Effector CD4-positive, alpha-beta T cell (primary cell): ENCODE data around the gene ABHD17A.
A peak's percentile ranks its signal among the peaks of the same experiment; 100 is the strongest.
"Not testable (repeated sequence)": the region's sequence is repeated elsewhere in the genome, so short reads cannot be mapped to it uniquely, and the experiment has no call there.

Experiments used
- DNase-seq: peaks from one replicate; pipeline ENCODE4 v3.0.0-alpha.2; 2020

Gene ABHD17A

GRCh38 chr19:1909761-1910080 lies 24.4 kb upstream of the ABHD17A start:
- DNase-seq = no peak

GRCh38 chr19:1908364-1908678 lies 23.0 kb upstream of the ABHD17A start:
- no peak for DNase-seq

DNA sequence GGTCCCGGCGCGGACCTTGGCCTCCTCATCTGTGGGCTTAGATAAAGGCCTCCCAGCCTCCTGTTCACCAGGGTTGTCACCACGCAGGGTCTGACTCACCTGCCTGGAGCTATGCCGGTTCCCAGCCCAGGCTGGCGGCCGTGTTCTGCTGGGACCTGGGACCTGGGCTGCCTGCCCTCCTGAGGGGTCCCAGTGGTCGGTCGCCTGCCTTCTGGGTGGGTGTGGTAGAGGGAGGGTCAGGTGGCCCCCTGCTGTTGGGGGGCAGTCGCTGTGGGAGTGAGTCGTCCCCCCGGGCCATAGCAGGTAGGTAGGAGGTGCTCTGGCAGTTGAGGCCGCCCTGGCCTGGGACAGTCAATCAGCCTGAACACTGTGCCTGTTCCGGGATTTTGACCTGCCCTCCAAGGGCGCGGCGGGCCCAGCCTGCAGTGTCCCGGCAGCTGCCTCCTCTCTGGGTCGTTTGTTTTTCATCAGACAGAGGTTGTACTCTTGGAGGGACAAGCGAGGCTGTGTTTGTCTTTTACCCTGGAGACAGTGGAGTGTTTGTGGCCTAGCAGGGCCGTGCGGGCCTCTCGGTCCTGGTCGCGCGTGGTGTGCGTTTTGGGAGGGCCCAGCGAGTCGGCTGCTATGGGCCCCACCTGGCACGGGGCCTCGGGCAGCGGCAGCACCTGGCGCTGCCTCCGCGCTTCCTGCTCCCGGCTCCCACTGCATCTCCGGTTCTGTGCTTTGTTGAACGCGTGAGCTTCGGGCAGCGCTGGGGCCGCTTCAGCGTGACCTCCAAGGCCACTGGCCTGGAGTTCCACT lies 22.5 kb upstream of the ABHD17A start:
- no peak for DNase-seq

DNA sequence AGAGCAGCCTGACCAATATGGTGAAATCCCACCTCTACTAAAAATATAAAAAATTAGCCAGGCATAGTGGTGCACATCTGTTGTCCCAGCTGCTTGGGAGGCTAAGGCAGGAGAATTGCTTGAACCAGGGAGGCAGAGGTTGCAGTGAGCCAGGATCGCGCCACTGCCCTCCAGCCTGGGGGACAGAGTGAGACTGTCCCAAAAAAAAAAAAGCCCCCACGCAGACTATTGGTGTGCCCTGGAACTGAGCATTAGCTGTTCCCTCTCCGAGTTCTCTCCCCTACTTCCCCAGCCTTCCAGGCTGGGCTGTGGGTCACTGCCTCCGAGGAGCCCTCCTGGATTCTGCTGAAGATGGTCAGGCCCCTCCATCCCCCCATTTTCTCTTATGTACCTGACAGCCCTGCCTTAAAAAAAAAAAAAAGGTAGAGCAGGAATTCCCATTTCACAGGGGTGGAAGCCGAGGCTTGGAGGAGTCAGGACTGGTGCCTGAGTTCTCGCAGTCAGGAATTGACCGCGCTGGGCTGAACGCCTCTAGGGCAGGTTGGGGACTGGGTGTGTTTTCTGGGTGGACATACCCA lies 21.8 kb upstream of the ABHD17A start:
- DNase-seq = no peak

- DNase-seq = no peak
Measured at GRCh38 chr19:1905863-1906375, 20.6 kb upstream of the ABHD17A start.

GRCh38 chr19:1905110-1905862 lies 20.0 kb upstream of the ABHD17A start, which contains the start of the genes ADAT3 and SCAMP4:
Gene ADAT3, plus strand, starts transcription at chr19:1905399. Its CDS starts 6,649 bp downstream, at chr19:1912048.
Gene SCAMP4, plus strand, starts transcription at chr19:1905399. Its CDS starts 9,621 bp downstream, at chr19:1915020.
- DNase-seq = peak; percentile 96

- DNase-seq = no peak
Measured at GRCh38 chr19:1904860-1905109, 19.5 kb upstream of the ABHD17A start.

DNA sequence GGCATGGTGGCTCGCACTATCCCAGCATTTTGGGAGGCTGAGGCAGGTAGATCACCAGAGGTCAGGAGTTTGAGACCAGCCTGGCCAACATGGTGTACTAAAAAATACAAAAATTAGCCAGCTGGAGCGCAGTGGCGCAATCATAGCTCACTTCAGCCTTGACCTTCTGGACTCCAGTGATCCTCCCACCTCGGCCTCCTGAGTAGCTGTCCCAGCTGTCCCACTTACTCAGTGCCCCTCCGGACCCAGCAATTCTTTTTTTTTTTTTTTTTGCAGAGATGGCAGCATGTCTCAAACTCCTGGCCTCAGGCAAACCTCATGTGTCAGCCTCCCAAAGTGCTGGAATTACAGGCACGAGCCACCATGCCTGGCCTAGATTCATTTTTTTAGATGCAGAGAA lies 17.6 kb upstream of the ABHD17A start:
- no peak for DNase-seq

- DNase-seq = no peak
Measured at GRCh38 chr19:1901940-1902404, 16.7 kb upstream of the ABHD17A start.

DNA sequence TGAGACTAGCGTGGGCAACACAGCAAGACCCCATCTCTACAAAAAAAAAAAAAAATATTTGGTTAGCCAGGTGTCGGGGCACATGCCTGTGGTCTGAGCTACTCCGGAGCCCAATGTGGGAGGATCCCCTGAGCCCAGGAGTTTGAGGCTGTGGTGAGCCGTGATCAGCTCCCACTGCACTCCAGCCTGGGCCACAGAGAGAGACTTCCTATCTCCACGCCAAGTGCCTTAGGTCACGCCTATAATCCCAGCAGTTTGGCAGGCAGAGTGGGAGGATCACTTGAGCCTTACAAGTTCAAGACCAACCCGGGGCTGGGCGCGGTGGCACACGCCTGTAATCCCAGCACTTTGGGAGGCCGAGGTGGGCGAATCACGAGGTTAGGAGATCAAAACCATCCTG lies 11.2 kb upstream of the ABHD17A start:
- no peak for DNase-seq

DNA sequence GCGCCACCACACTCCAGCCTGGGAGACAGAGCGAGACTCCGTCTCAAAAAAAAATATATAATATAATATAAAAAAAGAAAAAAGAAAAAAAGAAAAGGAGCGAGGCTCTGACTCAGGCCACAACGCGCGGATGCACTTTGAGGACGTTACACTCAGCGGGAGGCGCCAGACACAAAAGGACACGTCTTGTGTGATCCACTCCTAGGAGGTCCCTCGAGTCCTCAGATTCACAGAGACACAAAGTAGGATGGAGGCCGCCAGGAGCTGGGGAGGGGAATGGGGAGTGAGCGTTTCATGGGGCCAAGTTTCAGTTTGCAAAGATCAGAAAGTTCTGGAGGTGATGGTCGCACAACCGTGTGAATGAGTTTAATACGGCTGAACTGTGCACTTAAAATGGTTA lies 8.5 kb upstream of the ABHD17A start:
- no peak for DNase-seq

DNA sequence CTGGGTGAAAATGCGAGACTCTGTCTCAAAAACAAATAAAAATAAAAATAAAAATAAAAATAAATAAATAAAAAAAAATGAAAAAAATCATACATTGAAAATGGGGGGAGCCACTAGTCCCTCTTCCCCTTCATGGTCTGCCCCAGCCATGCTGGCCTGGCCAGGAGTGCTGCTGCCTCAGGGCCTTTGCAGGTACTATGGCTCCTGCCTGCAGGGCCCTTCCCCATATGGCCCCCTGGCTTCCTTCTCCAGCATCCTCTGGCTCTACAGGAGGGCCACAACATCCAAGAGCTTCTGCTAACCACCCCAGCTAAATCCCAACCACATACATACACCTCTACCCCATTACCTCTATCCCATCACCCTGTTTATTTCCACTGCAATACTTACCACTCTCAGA lies 4.6 kb upstream of the ABHD17A start:
- no peak for DNase-seq

GRCh38 chr19:1888385-1888784 lies 3.1 kb upstream of the ABHD17A start:
- DNase-seq = no peak

GRCh38 chr19:1886360-1886759 lies 1.1 kb upstream of the ABHD17A start:
- not testable (repeated sequence) for DNase-seq

- no peak for DNase-seq
Measured at GRCh38 chr19:1884719-1885334, 469 bp downstream of the ABHD17A start.

DNA sequence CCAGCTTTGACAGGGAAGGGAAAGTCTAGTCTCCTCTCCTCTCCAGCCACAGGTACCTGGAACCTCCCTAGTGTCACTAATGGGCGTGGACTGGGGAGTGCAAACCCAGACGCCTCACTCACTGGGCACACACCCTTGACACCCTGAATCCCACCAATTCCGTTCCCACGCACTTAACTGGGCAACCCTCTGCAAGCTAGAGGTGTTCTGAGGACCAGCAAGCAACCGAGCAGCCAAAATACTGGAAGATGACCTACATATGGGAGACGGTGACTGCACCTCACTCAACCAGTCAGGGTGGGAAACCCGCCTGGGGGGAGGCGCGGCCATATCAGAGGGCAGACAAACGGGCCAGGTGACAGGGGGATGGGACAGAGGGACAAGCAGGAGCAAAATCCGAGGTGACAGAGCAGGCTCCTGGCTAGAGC lies 991 bp downstream of the ABHD17A start:
- no peak for DNase-seq

DNA sequence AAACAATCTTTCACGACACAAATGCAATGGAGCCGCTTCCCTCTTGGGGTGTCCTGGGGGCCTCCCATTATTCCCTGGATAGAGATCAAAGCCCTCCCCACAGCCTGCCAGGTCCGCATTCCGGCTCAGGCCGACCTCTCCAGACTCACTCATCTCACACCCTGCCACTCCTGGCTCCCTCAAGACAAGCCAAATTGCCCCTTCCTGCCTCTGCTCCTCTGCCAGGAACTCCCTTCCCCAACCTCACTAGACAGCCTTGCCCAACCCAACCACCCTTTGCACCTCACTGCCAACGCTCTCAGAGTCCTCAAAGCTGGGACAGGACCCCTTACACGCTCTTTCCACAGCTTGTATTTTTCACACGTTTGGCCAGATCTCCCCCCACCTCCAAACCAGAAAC lies 1.5 kb downstream of the ABHD17A start:
- DNase-seq = no peak

DNA sequence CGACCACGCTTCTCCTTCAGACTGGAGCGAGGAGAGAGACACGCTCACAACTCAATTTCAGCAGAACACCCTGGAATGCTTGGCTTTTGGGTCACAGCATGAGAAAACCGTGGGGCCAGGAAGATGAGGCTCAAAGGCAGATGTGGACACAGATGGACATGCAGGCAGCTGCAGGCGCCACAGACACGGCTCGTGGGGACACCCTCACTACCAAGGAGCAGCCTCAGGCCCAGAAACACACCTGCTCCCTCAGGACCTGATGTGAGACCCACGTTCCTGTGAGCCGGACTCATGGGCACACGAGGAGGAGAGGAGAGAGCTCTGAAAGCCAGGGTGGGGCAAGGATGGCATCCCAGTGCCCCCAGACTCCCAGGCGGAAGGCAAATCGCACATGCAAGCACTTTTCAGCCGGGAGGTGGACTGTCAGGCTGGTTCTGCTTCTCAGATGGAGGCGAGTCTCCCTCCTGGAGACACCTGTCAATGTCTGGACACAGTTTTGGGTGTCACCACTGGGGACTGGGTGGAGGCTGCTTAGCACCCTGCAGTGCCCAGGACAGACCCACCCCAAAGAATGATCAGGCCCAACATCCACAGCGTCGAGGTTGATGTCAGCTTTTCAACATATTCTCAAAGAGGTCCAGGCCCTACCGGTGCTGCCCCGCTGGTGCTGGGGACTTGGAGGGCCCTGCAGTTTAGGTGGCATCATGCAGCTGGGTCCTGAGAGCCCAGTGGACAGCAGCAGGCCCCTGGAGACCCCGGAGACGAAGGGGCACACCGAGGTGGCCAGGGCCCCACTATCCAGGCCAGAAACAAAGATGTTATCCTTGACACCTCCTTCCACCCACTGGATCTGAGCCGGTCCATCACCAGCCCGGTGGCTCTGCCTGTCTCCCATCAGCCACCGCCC lies 2.3 kb downstream of the ABHD17A start:
- DNase-seq = no peak

GRCh38 chr19:1882089-1882785 lies 3.1 kb downstream of the ABHD17A start:
- peak; percentile 77 for DNase-seq

DNA sequence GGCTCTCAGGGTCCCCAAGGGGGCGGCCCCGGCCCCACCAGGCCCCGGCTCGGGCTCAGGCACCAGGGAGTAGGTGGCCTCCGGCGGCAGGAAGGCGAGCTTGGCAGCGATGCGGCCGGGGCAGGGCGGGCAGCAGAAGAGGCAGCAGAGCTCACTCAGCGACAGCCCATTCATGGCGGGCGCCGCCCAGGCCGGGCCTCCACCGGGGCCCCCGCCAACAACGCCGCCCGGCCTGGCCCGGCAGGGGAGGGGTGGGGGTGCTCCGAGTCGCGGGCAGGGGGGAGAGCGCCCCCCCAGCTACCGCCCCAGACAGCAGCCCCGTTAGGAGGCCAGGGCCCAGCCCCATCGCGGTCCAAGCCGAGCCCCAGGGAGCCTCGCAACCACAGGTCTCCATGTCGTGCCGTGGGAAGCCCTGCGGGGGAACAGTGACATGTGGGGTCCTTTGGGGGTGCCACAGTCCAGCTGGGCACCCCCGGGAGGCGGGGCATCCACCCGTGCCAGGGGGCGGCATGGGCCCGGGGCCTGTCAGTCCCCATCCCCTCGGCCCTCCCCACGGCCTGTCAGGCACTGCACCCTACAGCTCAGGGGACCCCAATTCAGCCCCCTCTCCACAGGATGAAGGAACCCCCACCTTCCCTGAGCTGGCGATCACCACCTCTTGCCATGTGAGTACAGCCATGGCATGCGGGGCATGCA lies 3.8 kb downstream of the ABHD17A start:
- DNase-seq = not testable (repeated sequence)
